SK-N-SH treated with all-trans-retinoic acid at 6 μM for 48 hours (cell line): ENCODE data around the gene CDH4.

Source experiments
- ATAC-seq: fragments of 200-7000 bp; cut with Tn5 transposase; 3 replicates; pipeline ENCODE4 v1.9.1; 2020; ENCODE audit warnings: mild to moderate bottlenecking, moderate library complexity
- ARNTL ChIP-seq: fragments of 450-650 bp; formaldehyde crosslinking; IDR thresholded peaks from 2 replicates; pipeline ENCODE4 v1.5.0; 2020; ENCODE audit warnings: low read depth, mild to moderate bottlenecking, moderate library complexity, borderline replicate concordance
- BACH2 ChIP-seq: fragments of 250-450 bp; sonication (Bioruptor Pico); IDR thresholded peaks from 2 replicates; pipeline ENCODE4 v1.9.0; 2021; ENCODE audit warnings: mild to moderate bottlenecking, borderline replicate concordance
- CREB5 ChIP-seq: fragments of 250-450 bp; sonication (Bioruptor Pico); IDR thresholded peaks from 2 replicates; pipeline ENCODE4 v1.5.1; 2020; ENCODE audit warnings: low read depth, mild to moderate bottlenecking, moderate library complexity
- CSDC2 ChIP-seq: fragments of 250-450 bp; sonication (Bioruptor Pico); IDR thresholded peaks from 2 replicates; pipeline ENCODE4 v1.5.0; 2020; ENCODE audit warnings: mild to moderate bottlenecking, moderate library complexity
- CSRNP3 ChIP-seq: fragments of 250-450 bp; sonication (Bioruptor Pico); IDR thresholded peaks from 2 replicates; pipeline ENCODE4 v1.5.1; 2021; ENCODE audit warnings: mild to moderate bottlenecking, moderate library complexity
- ESRRG ChIP-seq: fragments of 250-450 bp; sonication (Bioruptor Pico); IDR thresholded peaks from 2 replicates; pipeline ENCODE4 v1.6.1; 2021; ENCODE audit warnings: mild to moderate bottlenecking
- ISL1 ChIP-seq: fragments of 250-450 bp; sonication (Bioruptor Pico); IDR thresholded peaks from 2 replicates; pipeline ENCODE4 v2.1.2; 2022; ENCODE audit warnings: mild to moderate bottlenecking, moderate library complexity
- OSR1 ChIP-seq: fragments of 250-450 bp; sonication (Bioruptor Pico); IDR thresholded peaks from 2 replicates; pipeline ENCODE4 v1.8.0; 2022; ENCODE audit warnings: moderate library complexity, mild to moderate bottlenecking, inconsistent platforms
- PATZ1 ChIP-seq: fragments of 250-450 bp; sonication (Bioruptor Pico); IDR thresholded peaks from 2 replicates; pipeline ENCODE4 v1.8.0; 2020; ENCODE audit warnings: mild to moderate bottlenecking, moderate library complexity, borderline replicate concordance
- POU6F1 ChIP-seq: fragments of 250-450 bp; sonication (Bioruptor Pico); IDR thresholded peaks from 2 replicates; pipeline ENCODE4 v1.8.0; 2021; ENCODE audit warnings: low read depth, mild to moderate bottlenecking, moderate library complexity, borderline replicate concordance
- PPARA ChIP-seq: fragments of 250-450 bp; sonication (Bioruptor Pico); IDR thresholded peaks from 2 replicates; pipeline ENCODE4 v1.5.0; 2020; ENCODE audit warnings: mild to moderate bottlenecking, borderline replicate concordance
- RARB ChIP-seq: fragments of 250-450 bp; sonication (Bioruptor Pico); IDR thresholded peaks from 2 replicates; pipeline ENCODE4 v1.8.0; 2021; ENCODE audit warnings: mild to moderate bottlenecking, moderate library complexity
- SNAI2 ChIP-seq: fragments of 250-450 bp; sonication (Bioruptor Pico); IDR thresholded peaks from 2 replicates; pipeline ENCODE4 v1.5.0; 2020; ENCODE audit warnings: mild to moderate bottlenecking, moderate library complexity
- TCF4 ChIP-seq: fragments of 250-450 bp; sonication (Bioruptor Pico); IDR thresholded peaks from 2 replicates; pipeline ENCODE4 v1.8.0; 2021; ENCODE audit warnings: mild to moderate bottlenecking, moderate library complexity, borderline replicate concordance
- TOX ChIP-seq: fragments of 250-450 bp; sonication (Bioruptor Pico); IDR thresholded peaks from 2 replicates; pipeline ENCODE4 v1.8.0; 2021; ENCODE audit warnings: mild to moderate bottlenecking, moderate library complexity, borderline replicate concordance
- TSHZ2 ChIP-seq: fragments of 250-450 bp; sonication (Bioruptor Pico); IDR thresholded peaks from 2 replicates; pipeline ENCODE4 v1.5.0; 2020; ENCODE audit warnings: mild to moderate bottlenecking, moderate library complexity
- ZC3H10 ChIP-seq: fragments of 250-450 bp; sonication (Bioruptor Pico); IDR thresholded peaks from 2 replicates; pipeline ENCODE4 v1.5.1; 2021; ENCODE audit warnings: mild to moderate bottlenecking, moderate library complexity
- ZFP3 ChIP-seq: fragments of 250-450 bp; sonication (Bioruptor Pico); IDR thresholded peaks from 2 replicates; pipeline ENCODE4 v1.5.0; 2020; ENCODE audit warnings: mild to moderate bottlenecking, moderate library complexity
- ZFP30 ChIP-seq: fragments of 450-650 bp; formaldehyde crosslinking; IDR thresholded peaks from 2 replicates; pipeline ENCODE4 v1.5.0; 2022; ENCODE audit warnings: mild to moderate bottlenecking, moderate library complexity
- ZNF70 ChIP-seq: fragments of 450-650 bp; formaldehyde crosslinking; IDR thresholded peaks from 2 replicates; pipeline ENCODE4 v1.5.0; 2020; ENCODE audit warnings: mild to moderate bottlenecking, moderate library complexity
- ZNF8 ChIP-seq: fragments of 450-650 bp; formaldehyde crosslinking; IDR thresholded peaks from 2 replicates; pipeline ENCODE4 v1.5.0; 2020; ENCODE audit warnings: mild to moderate bottlenecking, moderate library complexity

The CDH4 gene

GRCh38 chr20:61557621-61558020 lies 305.6 kb downstream of the CDH4 start (continued):
- TF ChIP-seq CREB5 (CRISPR knock-in tag) (no peak), ZFP30 (CRISPR knock-in tag) (no peak), RARB (no peak), CSDC2 (CRISPR knock-in tag) (no peak), ESRRG (CRISPR knock-in tag) (no peak)

- no peak for TF ChIP-seq ZNF70
- no peak for TF ChIP-seq CREB5 (CRISPR knock-in tag)
- no peak for TF ChIP-seq ZC3H10 (CRISPR knock-in tag)
- TF ChIP-seq ISL1 (CRISPR knock-in tag): no peak
- ATAC-seq: no peak
Measured at GRCh38 chr20:61558726-61559125, 306.7 kb downstream of the CDH4 start.

GRCh38 chr20:61559706-61560315 lies 307.8 kb downstream of the CDH4 start:
- no peak for TF ChIP-seq TCF4 (CRISPR knock-in tag)
- no peak for TF ChIP-seq OSR1
- no peak for TF ChIP-seq CSDC2 (CRISPR knock-in tag)
- no peak for TF ChIP-seq ZNF8 (CRISPR knock-in tag)
- TF ChIP-seq ESRRG (CRISPR knock-in tag): no peak
- no peak for TF ChIP-seq ZFP30 (CRISPR knock-in tag)
- no peak for TF ChIP-seq PATZ1 (CRISPR knock-in tag)
- TF ChIP-seq POU6F1 (CRISPR knock-in tag): no peak
- TF ChIP-seq CREB5 (CRISPR knock-in tag): no peak

GRCh38 chr20:61560361-61560853 lies 308.3 kb downstream of the CDH4 start:
- ATAC-seq: no peak
- TF ChIP-seq BACH2 (CRISPR knock-in tag): no peak
- TF ChIP-seq ARNTL (CRISPR knock-in tag): no peak
- TF ChIP-seq PPARA (CRISPR knock-in tag): no peak
- no peak for TF ChIP-seq ISL1 (CRISPR knock-in tag)

More at GRCh38 chr20:61559706-61560315, 307.8 kb downstream of the CDH4 start:
- ATAC-seq: no peak

GRCh38 chr20:61561111-61561830 lies 309.2 kb downstream of the CDH4 start:
- no peak for ATAC-seq
- TF ChIP-seq TOX (CRISPR knock-in tag) (no peak), CSDC2 (CRISPR knock-in tag) (no peak), ZNF70 (no peak), PPARA (CRISPR knock-in tag) (no peak), ZNF8 (CRISPR knock-in tag) (no peak), SNAI2 (CRISPR knock-in tag) (no peak), ZFP3 (CRISPR knock-in tag) (no peak), CSRNP3 (CRISPR knock-in tag) (no peak), ESRRG (CRISPR knock-in tag) (no peak), TSHZ2 (CRISPR knock-in tag) (no peak), ISL1 (CRISPR knock-in tag) (no peak), ARNTL (CRISPR knock-in tag) (no peak)
